ENCODE data around the gene SIK1. TPM values are rescaled to one million over a fixed set of nuclear protein-coding genes. Genes with fewer than 3 reads are reported as not detected.
"Not testable (repeated sequence)": the region's sequence is repeated elsewhere in the genome, so short reads cannot be mapped to it uniquely, and the experiment has no call there.

SIK1 gene
- total RNA-seq, 1 experiment from 2014 or later, result 86.9 TPM

- BruUV-seq (replicated peaks); H3K36me3 Mint-ChIP-seq (ENCODE audit: insufficient read depth, unreplicated experiment); H3K27me3 Mint-ChIP-seq (ENCODE audit: insufficient read depth, unreplicated experiment); H3K9me3 Mint-ChIP-seq (ENCODE audit: unreplicated experiment); H3K27ac Mint-ChIP-seq (ENCODE audit: low read depth, unreplicated experiment); H3K4me1 Mint-ChIP-seq (ENCODE audit: insufficient read depth, unreplicated experiment); intact Hi-C loops (cut with micrococcal nuclease); H3K4me3 Mint-ChIP-seq (ENCODE audit: unreplicated experiment); CTCF ChIA-PET; POLR2A ChIA-PET; DNase-seq (ENCODE audit: unreplicated experiment): not testable (repeated sequence)
Measured at GRCh38 chr21:43444524-43444923, 17.6 kb upstream of the SIK1 start.

DNA sequence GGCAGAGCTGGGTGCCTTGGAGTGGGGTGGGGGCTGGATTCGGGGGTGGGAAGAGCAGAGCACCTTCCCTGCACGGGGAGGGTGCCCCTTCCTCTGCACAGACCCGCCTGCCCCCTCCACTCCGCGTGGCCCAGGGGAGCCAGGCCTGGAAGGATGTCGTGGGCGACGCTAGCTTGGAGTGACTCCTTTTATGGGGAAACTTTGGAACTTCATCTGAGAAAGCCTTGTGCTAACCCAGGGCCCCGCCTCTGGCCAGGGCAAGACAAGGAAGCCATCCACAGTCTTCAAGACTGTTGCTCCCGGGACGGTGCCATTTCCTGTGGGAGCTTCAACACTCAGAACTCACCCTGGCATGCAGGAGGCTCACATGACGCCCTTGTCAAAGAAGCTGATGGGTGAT lies 15.6 kb upstream of the SIK1 start:
- H3K4me1 Mint-ChIP-seq (ENCODE audit: insufficient read depth, unreplicated experiment); H3K27ac Mint-ChIP-seq (ENCODE audit: low read depth, unreplicated experiment); intact Hi-C loops (cut with micrococcal nuclease); H3K27me3 Mint-ChIP-seq (ENCODE audit: insufficient read depth, unreplicated experiment); BruUV-seq (replicated peaks); POLR2A ChIA-PET; H3K9me3 Mint-ChIP-seq (ENCODE audit: unreplicated experiment); CTCF ChIA-PET; H3K36me3 Mint-ChIP-seq (ENCODE audit: insufficient read depth, unreplicated experiment); H3K4me3 Mint-ChIP-seq (ENCODE audit: unreplicated experiment); DNase-seq (ENCODE audit: unreplicated experiment): not testable (repeated sequence)

GRCh38 chr21:43440835-43441727 lies 14.2 kb upstream of the SIK1 start:
- H3K27ac Mint-ChIP-seq (ENCODE audit: low read depth, unreplicated experiment); CTCF ChIA-PET; H3K4me3 Mint-ChIP-seq (ENCODE audit: unreplicated experiment); H3K9me3 Mint-ChIP-seq (ENCODE audit: unreplicated experiment); DNase-seq (ENCODE audit: unreplicated experiment); POLR2A ChIA-PET; BruUV-seq (replicated peaks); H3K4me1 Mint-ChIP-seq (ENCODE audit: insufficient read depth, unreplicated experiment); H3K27me3 Mint-ChIP-seq (ENCODE audit: insufficient read depth, unreplicated experiment); H3K36me3 Mint-ChIP-seq (ENCODE audit: insufficient read depth, unreplicated experiment); intact Hi-C loops (cut with micrococcal nuclease): not testable (repeated sequence)

GRCh38 chr21:43439316-43440075 lies 12.6 kb upstream of the SIK1 start:
- BruUV-seq (replicated peaks); CTCF ChIA-PET: not testable (repeated sequence)

DNA sequence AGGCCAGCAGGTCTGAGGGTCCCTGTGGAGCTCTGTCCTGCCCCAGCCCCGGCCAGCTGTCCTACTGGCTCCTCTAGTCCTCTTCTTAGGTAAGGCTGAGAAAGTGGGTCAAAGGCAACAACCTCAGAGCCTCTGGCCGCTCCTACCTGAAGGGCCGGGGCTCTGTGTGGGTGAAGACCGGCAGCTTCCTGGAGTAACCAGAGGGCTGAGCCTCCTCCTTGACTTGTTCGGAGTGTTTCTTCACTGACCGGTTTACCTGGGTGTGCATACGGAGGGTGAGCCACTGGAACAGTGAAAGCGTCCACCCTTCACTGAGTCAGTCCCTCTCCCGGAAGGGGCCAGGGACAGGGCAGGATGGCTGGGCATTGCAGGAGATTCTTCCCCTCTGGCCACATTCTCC lies 9.3 kb upstream of the SIK1 start:
- H3K9me3 Mint-ChIP-seq (ENCODE audit: unreplicated experiment); H3K27me3 Mint-ChIP-seq (ENCODE audit: insufficient read depth, unreplicated experiment); H3K4me3 Mint-ChIP-seq (ENCODE audit: unreplicated experiment); intact Hi-C loops (cut with micrococcal nuclease); H3K36me3 Mint-ChIP-seq (ENCODE audit: insufficient read depth, unreplicated experiment); H3K27ac Mint-ChIP-seq (ENCODE audit: low read depth, unreplicated experiment); H3K4me1 Mint-ChIP-seq (ENCODE audit: insufficient read depth, unreplicated experiment); CTCF ChIA-PET; DNase-seq (ENCODE audit: unreplicated experiment); BruUV-seq (replicated peaks); POLR2A ChIA-PET: not testable (repeated sequence)

More at GRCh38 chr21:43439316-43440075, 12.6 kb upstream of the SIK1 start:
- H3K9me3 Mint-ChIP-seq (ENCODE audit: unreplicated experiment); H3K36me3 Mint-ChIP-seq (ENCODE audit: insufficient read depth, unreplicated experiment); intact Hi-C loops (cut with micrococcal nuclease); DNase-seq (ENCODE audit: unreplicated experiment); H3K4me3 Mint-ChIP-seq (ENCODE audit: unreplicated experiment); H3K27ac Mint-ChIP-seq (ENCODE audit: low read depth, unreplicated experiment); H3K27me3 Mint-ChIP-seq (ENCODE audit: insufficient read depth, unreplicated experiment); POLR2A ChIA-PET; H3K4me1 Mint-ChIP-seq (ENCODE audit: insufficient read depth, unreplicated experiment): not testable (repeated sequence)

DNA sequence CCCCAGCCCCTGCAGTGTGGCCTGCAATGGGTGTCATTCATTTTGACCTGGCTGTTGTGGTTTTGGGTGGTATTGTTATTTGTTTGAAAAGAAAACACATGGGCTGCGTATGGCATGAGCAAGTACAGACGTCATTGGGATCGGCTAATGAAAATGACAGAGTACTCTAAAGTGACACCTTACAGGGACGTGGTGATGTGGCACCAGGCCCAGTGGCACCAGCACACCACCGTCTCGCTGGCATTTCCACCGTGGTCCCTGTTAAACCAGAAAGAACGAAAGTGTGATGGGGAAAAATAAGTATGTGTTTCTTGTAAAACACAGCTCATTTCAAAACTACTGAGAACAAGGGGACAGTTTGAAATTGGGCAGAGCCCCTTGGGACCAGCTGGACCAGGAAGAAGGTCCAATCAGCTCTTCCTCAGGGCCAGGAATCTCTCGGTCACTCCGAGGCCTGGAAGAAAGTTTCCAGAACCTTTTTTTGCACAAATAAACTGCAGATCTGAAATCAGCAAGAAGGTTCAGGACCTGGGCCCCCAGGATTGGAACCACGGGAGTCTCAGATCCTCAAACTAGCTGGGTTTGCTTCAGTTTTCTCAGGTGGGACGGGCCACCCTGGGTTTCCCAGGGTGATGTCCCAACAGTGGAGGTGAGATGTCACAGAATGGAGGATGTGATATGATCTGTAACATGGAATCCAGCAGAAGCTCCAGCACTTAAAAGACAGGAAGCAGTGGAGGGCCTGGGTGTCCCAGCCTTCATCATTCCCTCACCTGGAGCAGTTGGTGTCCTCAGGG lies 6.6 kb upstream of the SIK1 start:
- intact Hi-C loops (cut with micrococcal nuclease), result not testable (repeated sequence)

DNA sequence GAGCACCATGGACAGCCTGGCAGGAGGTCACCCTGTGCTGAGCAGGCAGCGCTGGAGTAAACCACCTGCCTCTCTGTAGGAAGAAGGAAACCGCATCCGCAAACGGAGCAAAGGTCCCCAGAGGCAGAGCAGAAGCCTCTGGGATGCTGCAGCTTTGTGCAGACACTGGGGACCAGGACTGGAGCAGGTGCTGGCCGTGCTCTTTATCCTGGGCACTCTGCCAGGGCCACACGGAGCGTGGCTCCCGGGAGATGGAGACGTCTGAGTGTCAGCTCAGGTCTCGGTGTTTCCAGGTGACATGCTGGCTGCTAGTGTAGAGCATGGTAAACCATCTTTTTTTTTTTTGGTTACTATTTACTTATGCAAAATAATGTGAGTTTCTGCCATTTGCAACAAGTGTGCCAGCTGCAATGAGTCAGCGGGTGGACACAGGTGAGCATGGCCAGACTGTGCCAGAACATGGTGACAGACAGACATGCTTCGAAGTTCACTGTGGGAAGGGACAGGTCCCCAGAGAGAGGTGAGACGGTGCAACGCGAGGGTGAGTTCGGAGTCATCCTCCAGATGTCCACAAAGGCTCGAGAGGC lies 4.0 kb upstream of the SIK1 start:
- CTCF ChIA-PET; H3K4me3 Mint-ChIP-seq (ENCODE audit: unreplicated experiment); H3K27ac Mint-ChIP-seq (ENCODE audit: low read depth, unreplicated experiment); H3K36me3 Mint-ChIP-seq (ENCODE audit: insufficient read depth, unreplicated experiment); H3K27me3 Mint-ChIP-seq (ENCODE audit: insufficient read depth, unreplicated experiment); intact Hi-C loops (cut with micrococcal nuclease); DNase-seq (ENCODE audit: unreplicated experiment); POLR2A ChIA-PET; BruUV-seq (replicated peaks); H3K4me1 Mint-ChIP-seq (ENCODE audit: insufficient read depth, unreplicated experiment); H3K9me3 Mint-ChIP-seq (ENCODE audit: unreplicated experiment): not testable (repeated sequence)

More for the DNA sequence above, 6.6 kb upstream of the SIK1 start:
- H3K27me3 Mint-ChIP-seq (ENCODE audit: insufficient read depth, unreplicated experiment); BruUV-seq (replicated peaks); H3K27ac Mint-ChIP-seq (ENCODE audit: low read depth, unreplicated experiment); DNase-seq (ENCODE audit: unreplicated experiment); H3K4me3 Mint-ChIP-seq (ENCODE audit: unreplicated experiment); H3K36me3 Mint-ChIP-seq (ENCODE audit: insufficient read depth, unreplicated experiment); POLR2A ChIA-PET; H3K4me1 Mint-ChIP-seq (ENCODE audit: insufficient read depth, unreplicated experiment); CTCF ChIA-PET; H3K9me3 Mint-ChIP-seq (ENCODE audit: unreplicated experiment): not testable (repeated sequence)

- H3K9me3 Mint-ChIP-seq (ENCODE audit: unreplicated experiment); POLR2A ChIA-PET; DNase-seq (ENCODE audit: unreplicated experiment); H3K4me3 Mint-ChIP-seq (ENCODE audit: unreplicated experiment); H3K27me3 Mint-ChIP-seq (ENCODE audit: insufficient read depth, unreplicated experiment); BruUV-seq (replicated peaks); intact Hi-C loops (cut with micrococcal nuclease); CTCF ChIA-PET; H3K36me3 Mint-ChIP-seq (ENCODE audit: insufficient read depth, unreplicated experiment); H3K27ac Mint-ChIP-seq (ENCODE audit: low read depth, unreplicated experiment); H3K4me1 Mint-ChIP-seq (ENCODE audit: insufficient read depth, unreplicated experiment): not testable (repeated sequence)
Measured at GRCh38 chr21:43428964-43429363, 2.0 kb upstream of the SIK1 start.

- intact Hi-C loops (cut with micrococcal nuclease); H3K9me3 Mint-ChIP-seq (ENCODE audit: unreplicated experiment): not testable (repeated sequence)
Measured at GRCh38 chr21:43427242-43427559, 270 bp upstream of the SIK1 start.

More at GRCh38 chr21:43427242-43427559, 270 bp upstream of the SIK1 start:
- H3K4me1 Mint-ChIP-seq (ENCODE audit: insufficient read depth, unreplicated experiment); H3K36me3 Mint-ChIP-seq (ENCODE audit: insufficient read depth, unreplicated experiment); POLR2A ChIA-PET; CTCF ChIA-PET; BruUV-seq (replicated peaks); H3K27me3 Mint-ChIP-seq (ENCODE audit: insufficient read depth, unreplicated experiment); DNase-seq (ENCODE audit: unreplicated experiment); H3K4me3 Mint-ChIP-seq (ENCODE audit: unreplicated experiment); H3K27ac Mint-ChIP-seq (ENCODE audit: low read depth, unreplicated experiment): not testable (repeated sequence)
